Ovary (tissue), 3 donors: ENCODE measurements around the gene TCL1B.

Experiments
- EP300 ChIP-seq: sonication (generic); formaldehyde crosslinking; IDR thresholded peaks from one replicate; pipeline ENCODE4 v1.6.1; 2017; ENCODE audit warnings: antibody characterized with exemption
- POLR2A ChIP-seq: fragments of 450-650 bp; IDR thresholded peaks from one replicate; pipeline ENCODE4 v1.6.1; 2017; ENCODE audit warnings: antibody characterized with exemption, mild to moderate bottlenecking, moderate library complexity
- TF ChIP-seq, protein P1 (sequence below), 3 donors: fragments of 450-650 bp in 2 of 3; fragments of 200-600 bp in 1 of 3; IDR thresholded peaks; one replicate each; pipeline versions ENCODE4 v1.5.1 to v1.8.0; 2016 to 2022; ENCODE audit warnings: antibody characterized with exemption in 3 of 3, mild to moderate bottlenecking in 1 of 3
- donor health status: DM: no; HTN: no; CAD: no.

DNA sequence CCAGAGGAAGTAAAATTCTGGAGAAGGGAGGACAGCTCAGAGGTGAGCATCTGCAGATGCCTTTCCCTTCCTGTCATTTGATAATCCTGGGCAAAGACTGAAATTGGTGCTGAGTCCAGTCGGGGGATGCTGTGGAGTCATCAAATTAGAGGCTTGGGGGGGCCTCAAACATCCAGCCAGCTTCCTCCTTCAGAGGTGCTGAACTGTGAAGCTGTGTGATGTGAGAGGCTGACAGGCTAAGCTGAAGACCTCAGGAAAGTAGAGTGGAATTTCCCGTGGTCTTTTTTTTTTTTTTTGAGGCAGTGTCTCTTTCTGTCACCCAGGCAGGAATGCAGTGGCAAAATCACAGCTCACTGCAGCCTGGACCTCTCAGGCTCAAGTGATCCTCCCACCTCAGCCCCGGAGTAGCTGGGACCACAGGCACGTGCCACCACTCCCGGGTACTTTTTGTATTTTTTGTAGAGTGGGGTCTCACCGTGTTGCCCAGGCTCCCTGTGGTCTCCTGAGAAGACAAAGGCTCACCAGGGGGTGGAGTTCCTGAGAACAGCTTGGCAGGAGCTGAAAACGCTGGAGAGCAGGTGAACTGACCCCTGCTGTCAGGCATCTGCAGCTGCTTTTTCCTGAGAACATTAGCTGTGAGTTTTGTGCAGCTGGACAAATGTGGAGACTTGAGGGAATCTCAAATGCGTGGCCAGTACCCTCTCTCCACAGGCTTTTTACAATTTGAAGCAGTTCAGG lies 6.1 kb upstream of the TCL1B start:
- TF ChIP-seq, protein P1, sequence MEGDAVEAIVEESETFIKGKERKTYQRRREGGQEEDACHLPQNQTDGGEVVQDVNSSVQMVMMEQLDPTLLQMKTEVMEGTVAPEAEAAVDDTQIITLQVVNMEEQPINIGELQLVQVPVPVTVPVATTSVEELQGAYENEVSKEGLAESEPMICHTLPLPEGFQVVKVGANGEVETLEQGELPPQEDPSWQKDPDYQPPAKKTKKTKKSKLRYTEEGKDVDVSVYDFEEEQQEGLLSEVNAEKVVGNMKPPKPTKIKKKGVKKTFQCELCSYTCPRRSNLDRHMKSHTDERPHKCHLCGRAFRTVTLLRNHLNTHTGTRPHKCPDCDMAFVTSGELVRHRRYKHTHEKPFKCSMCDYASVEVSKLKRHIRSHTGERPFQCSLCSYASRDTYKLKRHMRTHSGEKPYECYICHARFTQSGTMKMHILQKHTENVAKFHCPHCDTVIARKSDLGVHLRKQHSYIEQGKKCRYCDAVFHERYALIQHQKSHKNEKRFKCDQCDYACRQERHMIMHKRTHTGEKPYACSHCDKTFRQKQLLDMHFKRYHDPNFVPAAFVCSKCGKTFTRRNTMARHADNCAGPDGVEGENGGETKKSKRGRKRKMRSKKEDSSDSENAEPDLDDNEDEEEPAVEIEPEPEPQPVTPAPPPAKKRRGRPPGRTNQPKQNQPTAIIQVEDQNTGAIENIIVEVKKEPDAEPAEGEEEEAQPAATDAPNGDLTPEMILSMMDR (IDR thresholded peaks at IDR 0.05) = no peak
- no peak for TF ChIP-seq POLR2A
- TF ChIP-seq EP300 = no peak
